ENCODE results near the gene EEFSEC. TPM values are rescaled to one million over a fixed set of nuclear protein-coding genes. Genes with fewer than 3 reads are reported as not detected.
"Not testable (repeated sequence)": the region's sequence is repeated elsewhere in the genome, so short reads cannot be mapped to it uniquely, and the experiment has no call there.

The EEFSEC gene
- total RNA-seq, 1 experiment from 2014 or later, result 21.3 TPM

- peak in 1 of 2 experiments; percentile 84 for DNase-seq
- CTCF ChIA-PET, result interaction anchor here (0.7 kb wide), 1 partner anchor 1094 kb away, joined by 4 read pairs; no protein-coding TSS in a partner anchor
- H3K4me3 ChIP-seq, result peak overlapping the region; percentile 96
Measured at GRCh38 chr3:128152419-128153155, 694 bp upstream of the EEFSEC start.

DNA sequence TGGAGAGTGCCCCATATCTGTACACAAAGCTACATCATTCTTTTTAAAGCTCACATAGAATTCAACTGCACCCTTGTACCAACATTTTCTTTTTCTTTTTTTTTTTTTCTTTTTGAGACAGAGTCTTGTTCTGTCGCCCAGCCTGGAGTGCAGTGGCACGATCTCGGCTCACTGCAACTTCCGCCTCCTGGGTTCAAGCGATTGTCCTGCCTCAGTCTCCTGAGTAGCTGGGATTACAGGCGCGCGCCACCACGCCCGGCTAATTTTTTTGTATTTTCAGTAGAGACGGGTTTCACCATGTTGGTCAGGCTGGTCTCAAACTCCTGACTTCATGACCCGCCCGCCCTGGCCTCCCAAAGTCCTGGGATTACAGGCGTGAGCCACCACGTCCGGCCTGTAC is 1.1 kb downstream of the EEFSEC start:
- peak overlapping the region; percentile 96 for H3K4me3 ChIP-seq
- H3K36me3 ChIP-seq (ENCODE audit: low read depth), result peaks cover 24% of the 10 kb centered on the region; the same call in 1 of the 2 replicates
- H3K4me1 ChIP-seq (replicated peaks; ENCODE audit: insufficient read depth); H3K27me3 ChIP-seq (ENCODE audit: insufficient read depth, low read depth); intact Hi-C loops (cut with micrococcal nuclease; ENCODE audit: unreplicated experiment); H3K9me2 ChIP-seq (ENCODE audit: insufficient read depth); H3K9me3 ChIP-seq (ENCODE audit: insufficient read depth, low read depth); H4K20me1 ChIP-seq (ENCODE audit: insufficient read depth); DNase-seq: not testable (repeated sequence)
- BruUV-seq (replicated peaks), result TSS peak; percentile 35
- peaks cover 36% of the 10 kb centered on the region for H3K79me2 ChIP-seq (ENCODE audit: low read depth)
- POLR2A ChIA-PET (ENCODE audit: unreplicated experiment), result interaction anchor here (0.6 to 0.8 kb wide), 4 partner anchors 179 to 895 kb away, joined by 3 to 15 read pairs (median 6); no protein-coding TSS in a partner anchor
- peak overlapping the region; percentile 98 for H2AFZ ChIP-seq
- CTCF ChIA-PET, result interaction anchor here (0.6 to 0.7 kb wide), 3 partner anchors 91 to 849 kb away, joined by 4 to 5 read pairs (median 4); no protein-coding TSS in a partner anchor
- peak overlapping the region; percentile 70 for H3K27ac ChIP-seq
- peak overlapping the region; percentile 99 for H3K4me2 ChIP-seq
- H3F3A ChIP-seq (ENCODE audit: insufficient read depth, low read depth), result peaks cover 25% of the 10 kb centered on the region; the same call in 1 of the 2 replicates

More at GRCh38 chr3:128152419-128153155, 694 bp upstream of the EEFSEC start:
- H3K36me3 ChIP-seq (ENCODE audit: low read depth), result peaks cover 16% of the 10 kb centered on the region; the same call in 1 of the 2 replicates
- no TSS peak for BruUV-seq (replicated peaks)
- TF ChIP-seq CTCF (conservative IDR thresholded peaks at IDR 0.05) (no peak), EZH2 (IDR thresholded peaks at IDR 0.05; ENCODE audit: low read depth) (no peak)
- H3F3A ChIP-seq (ENCODE audit: insufficient read depth, low read depth), result peaks cover 25% of the 10 kb centered on the region; the same call in 1 of the 2 replicates
- H2AFZ ChIP-seq, result peak overlapping the region; percentile 98
- peaks cover 28% of the 10 kb centered on the region for H3K79me2 ChIP-seq (ENCODE audit: low read depth)
- no peaks in the 10 kb centered on the region for H3K9me2 ChIP-seq (ENCODE audit: insufficient read depth)
- peak overlapping the region; percentile 99 for H3K4me2 ChIP-seq
- POLR2A ChIA-PET (ENCODE audit: unreplicated experiment), result interaction anchor here (0.6 kb wide), 3 partner anchors 28 to 1276 kb away, joined by 3 to 8 read pairs (median 5); partner anchors contain the start of gene EFCAB12
- no peaks in the 10 kb centered on the region for H4K20me1 ChIP-seq (ENCODE audit: insufficient read depth)
- peak overlapping the region; percentile 70 for H3K27ac ChIP-seq
- H3K27me3 ChIP-seq (ENCODE audit: insufficient read depth, low read depth), result no peaks in the 10 kb centered on the region
- intact Hi-C loops (cut with micrococcal nuclease; ENCODE audit: unreplicated experiment), result loop anchor here (1.0 kb wide), 1 partner anchor 29 kb away; the partner anchor contains the start of gene RUVBL1
- no peaks in the 10 kb centered on the region; the same call in 1 of the 2 replicates for H3K9me3 ChIP-seq (ENCODE audit: insufficient read depth, low read depth)
- peaks cover 9% of the 10 kb centered on the region for H3K4me1 ChIP-seq (replicated peaks; ENCODE audit: insufficient read depth)

- Histone ChIP-seq H3K4me3 (no peak overlapping the region), H3F3A (ENCODE audit: insufficient read depth, low read depth) (peaks cover 25% of the 10 kb centered on the region; the same call in 1 of the 2 replicates), H4K20me1 (ENCODE audit: insufficient read depth) (no peaks in the 10 kb centered on the region; the same call in none of the 2 replicates), H3K9me2 (ENCODE audit: insufficient read depth) (no peaks in the 10 kb centered on the region), H3K36me3 (ENCODE audit: low read depth) (peaks cover 24% of the 10 kb centered on the region; the same call in 1 of the 2 replicates), H3K4me1 (replicated peaks; ENCODE audit: insufficient read depth) (peaks cover 9% of the 10 kb centered on the region), H3K27ac (no peak overlapping the region), H3K4me2 (no peak overlapping the region), H3K9me3 (ENCODE audit: insufficient read depth, low read depth) (no peaks in the 10 kb centered on the region; the same call in 1 of the 2 replicates), H3K79me2 (ENCODE audit: low read depth) (peaks cover 36% of the 10 kb centered on the region), H3K27me3 (ENCODE audit: insufficient read depth, low read depth) (no peaks in the 10 kb centered on the region), H2AFZ (no peak overlapping the region)
- DNase-seq, result no peak
- CTCF ChIA-PET, result interaction anchor here (0.7 kb wide), 1 partner anchor 204 kb away, joined by 3 read pairs; no protein-coding TSS in a partner anchor
- POLR2A ChIA-PET (ENCODE audit: unreplicated experiment), result interaction anchor here (0.6 kb wide), 1 partner anchor 29 kb away, joined by 3 read pairs; no protein-coding TSS in a partner anchor
- TF ChIP-seq EZH2 (IDR thresholded peaks at IDR 0.05; ENCODE audit: low read depth) (no peak), CTCF (conservative IDR thresholded peaks at IDR 0.05) (no peak)
- BruUV-seq (replicated peaks), result no TSS peak
- intact Hi-C loops (cut with micrococcal nuclease; ENCODE audit: unreplicated experiment), result no loop called here
Measured at GRCh38 chr3:128155616-128156360, 2.5 kb downstream of the EEFSEC start.
